ENCODE data around the gene ANO7.

The ANO7 gene, protein sequence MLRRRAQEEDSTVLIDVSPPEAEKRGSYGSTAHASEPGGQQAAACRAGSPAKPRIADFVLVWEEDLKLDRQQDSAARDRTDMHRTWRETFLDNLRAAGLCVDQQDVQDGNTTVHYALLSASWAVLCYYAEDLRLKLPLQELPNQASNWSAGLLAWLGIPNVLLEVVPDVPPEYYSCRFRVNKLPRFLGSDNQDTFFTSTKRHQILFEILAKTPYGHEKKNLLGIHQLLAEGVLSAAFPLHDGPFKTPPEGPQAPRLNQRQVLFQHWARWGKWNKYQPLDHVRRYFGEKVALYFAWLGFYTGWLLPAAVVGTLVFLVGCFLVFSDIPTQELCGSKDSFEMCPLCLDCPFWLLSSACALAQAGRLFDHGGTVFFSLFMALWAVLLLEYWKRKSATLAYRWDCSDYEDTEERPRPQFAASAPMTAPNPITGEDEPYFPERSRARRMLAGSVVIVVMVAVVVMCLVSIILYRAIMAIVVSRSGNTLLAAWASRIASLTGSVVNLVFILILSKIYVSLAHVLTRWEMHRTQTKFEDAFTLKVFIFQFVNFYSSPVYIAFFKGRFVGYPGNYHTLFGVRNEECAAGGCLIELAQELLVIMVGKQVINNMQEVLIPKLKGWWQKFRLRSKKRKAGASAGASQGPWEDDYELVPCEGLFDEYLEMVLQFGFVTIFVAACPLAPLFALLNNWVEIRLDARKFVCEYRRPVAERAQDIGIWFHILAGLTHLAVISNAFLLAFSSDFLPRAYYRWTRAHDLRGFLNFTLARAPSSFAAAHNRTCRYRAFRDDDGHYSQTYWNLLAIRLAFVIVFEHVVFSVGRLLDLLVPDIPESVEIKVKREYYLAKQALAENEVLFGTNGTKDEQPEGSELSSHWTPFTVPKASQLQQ

DNA sequence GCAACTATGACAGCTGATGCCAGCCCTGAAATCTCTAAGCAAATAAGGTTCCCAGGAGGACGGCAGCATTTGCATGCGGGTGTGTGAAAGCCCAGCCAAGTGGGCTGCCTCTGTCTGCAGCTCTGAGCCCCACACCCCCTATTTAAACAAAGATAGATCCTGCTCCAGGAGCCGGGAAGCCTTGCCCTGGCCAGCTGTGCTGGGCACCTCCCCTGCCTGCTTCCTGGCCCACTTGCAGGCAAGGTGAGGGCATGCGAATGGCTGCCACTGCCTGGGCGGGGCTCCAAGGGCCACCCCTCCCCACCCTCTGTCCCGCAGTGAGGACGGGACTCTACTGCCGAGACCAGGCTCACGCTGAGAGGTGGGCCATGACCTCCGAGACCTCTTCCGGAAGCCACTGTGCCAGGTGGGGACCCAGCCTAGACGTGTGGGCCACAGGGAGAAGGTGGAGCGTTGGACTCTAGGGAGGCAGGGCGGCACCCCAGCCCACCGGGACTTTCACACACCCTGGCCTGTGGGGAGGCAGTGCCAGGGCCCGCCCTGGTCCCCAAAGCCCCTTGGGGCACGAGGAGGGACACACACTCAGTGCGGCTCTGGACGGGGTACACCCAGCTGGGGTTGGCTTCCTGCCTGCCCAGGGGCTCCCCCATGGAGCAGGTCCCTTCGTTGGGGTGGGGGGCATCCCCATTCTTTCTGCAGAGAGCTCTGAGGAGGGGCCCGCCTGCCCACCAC lies at the start of gene ANO7:
Gene ANO7 (plus strand): TSS at position 317 of the 732 bp plus-strand sequence. CDS start 1,387 bp downstream, outside the sequence.
- Histone ChIP-seq H4K20me1 (ENCODE audit: insufficient read depth, low read length) (no peaks in the 10 kb centered on the region), H3K9me3 (ENCODE audit: insufficient read depth, low read length) (no peaks in the 10 kb centered on the region), H3K27ac (ENCODE audit: low read length) (no peak within 1 kb of the TSS), H3K9ac (ENCODE audit: low read length) (peak within 1 kb of the TSS; percentile 24), H3K79me2 (ENCODE audit: low read length) (no peaks in the 10 kb centered on the region), H2AFZ (ENCODE audit: low read depth, low read length) (peak within 1 kb of the TSS; percentile 74; the same call in 1 of the 2 replicates), H3K27me3 (ENCODE audit: low read depth, low read length) (no peaks in the 10 kb centered on the region), H3K4me1 (ENCODE audit: low read length) (peaks cover 10% of the 10 kb centered on the region), H3K4me2 (ENCODE audit: low read length) (peak within 1 kb of the TSS; percentile 72), H3K36me3 (replicated peaks; ENCODE audit: low read depth, low read length) (no peaks in the 10 kb centered on the region), H3K4me3 (ENCODE audit: low read length) (peak within 1 kb of the TSS; percentile 67)
- TF ChIP-seq EZH2phosphoT487 (IDR thresholded peaks at IDR 0.05; ENCODE audit: low read depth) = no peak

DNA sequence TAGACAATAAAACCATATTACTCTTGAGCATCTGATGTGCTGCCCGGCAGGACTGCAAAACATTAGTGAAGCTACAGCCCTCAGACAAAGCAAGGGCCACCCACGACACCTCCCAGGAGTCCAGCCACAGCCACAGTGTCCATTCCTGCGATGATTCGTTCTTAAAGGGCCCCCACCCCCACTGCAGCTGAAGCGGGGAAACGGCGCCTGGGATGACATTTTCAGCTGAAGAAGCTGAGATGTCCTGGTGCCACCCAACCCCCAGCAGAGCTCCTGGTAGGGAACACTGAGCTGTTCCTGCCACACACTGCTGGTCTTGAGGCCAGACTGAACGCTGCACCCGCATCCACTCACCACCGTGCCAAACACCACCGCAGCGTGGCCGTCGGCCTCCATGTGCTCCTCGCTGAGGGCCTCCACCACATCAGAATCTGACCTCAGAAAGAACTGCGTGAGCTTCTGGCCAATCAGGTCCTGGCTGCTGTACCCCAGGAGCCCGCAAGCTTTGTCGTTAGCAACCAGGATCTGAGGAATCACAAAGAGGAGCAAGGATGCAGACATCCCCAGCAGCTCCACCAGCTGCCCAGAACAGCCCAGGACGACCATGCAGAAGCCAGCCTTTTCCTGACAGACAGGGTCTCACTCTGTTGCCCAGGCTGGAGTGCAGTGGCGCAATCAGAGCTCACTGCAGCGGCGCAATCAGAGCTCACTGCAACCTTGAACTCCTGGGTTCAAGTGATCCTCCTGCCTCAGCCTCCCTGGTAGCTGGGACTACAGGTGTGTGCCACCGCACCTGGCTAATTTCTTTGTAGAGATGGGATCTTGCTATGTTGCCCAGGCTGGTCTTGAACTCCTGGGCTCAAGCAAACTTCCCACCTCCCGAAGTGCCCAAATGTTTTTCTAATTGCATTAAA lies 48.7 kb upstream of the ANO7 start:
- Histone ChIP-seq H3K9me3 (ENCODE audit: insufficient read depth, low read length) (no peaks in the 10 kb centered on the region), H3K27ac (ENCODE audit: low read length) (no peak overlapping the region), H3K36me3 (replicated peaks; ENCODE audit: low read depth, low read length) (peaks cover 35% of the 10 kb centered on the region), H2AFZ (ENCODE audit: low read depth, low read length) (no peak overlapping the region), H3K27me3 (ENCODE audit: low read depth, low read length) (no peaks in the 10 kb centered on the region), H3K4me2 (ENCODE audit: low read length) (no peak overlapping the region), H3K4me1 (ENCODE audit: low read length) (no peaks in the 10 kb centered on the region), H3K79me2 (ENCODE audit: low read length) (peaks cover 51% of the 10 kb centered on the region), H3K4me3 (ENCODE audit: low read length) (no peak overlapping the region), H3K9ac (ENCODE audit: low read length) (no peak overlapping the region), H4K20me1 (ENCODE audit: insufficient read depth, low read length) (no peaks in the 10 kb centered on the region)
- TF ChIP-seq, protein P1, sequence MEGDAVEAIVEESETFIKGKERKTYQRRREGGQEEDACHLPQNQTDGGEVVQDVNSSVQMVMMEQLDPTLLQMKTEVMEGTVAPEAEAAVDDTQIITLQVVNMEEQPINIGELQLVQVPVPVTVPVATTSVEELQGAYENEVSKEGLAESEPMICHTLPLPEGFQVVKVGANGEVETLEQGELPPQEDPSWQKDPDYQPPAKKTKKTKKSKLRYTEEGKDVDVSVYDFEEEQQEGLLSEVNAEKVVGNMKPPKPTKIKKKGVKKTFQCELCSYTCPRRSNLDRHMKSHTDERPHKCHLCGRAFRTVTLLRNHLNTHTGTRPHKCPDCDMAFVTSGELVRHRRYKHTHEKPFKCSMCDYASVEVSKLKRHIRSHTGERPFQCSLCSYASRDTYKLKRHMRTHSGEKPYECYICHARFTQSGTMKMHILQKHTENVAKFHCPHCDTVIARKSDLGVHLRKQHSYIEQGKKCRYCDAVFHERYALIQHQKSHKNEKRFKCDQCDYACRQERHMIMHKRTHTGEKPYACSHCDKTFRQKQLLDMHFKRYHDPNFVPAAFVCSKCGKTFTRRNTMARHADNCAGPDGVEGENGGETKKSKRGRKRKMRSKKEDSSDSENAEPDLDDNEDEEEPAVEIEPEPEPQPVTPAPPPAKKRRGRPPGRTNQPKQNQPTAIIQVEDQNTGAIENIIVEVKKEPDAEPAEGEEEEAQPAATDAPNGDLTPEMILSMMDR (IDR thresholded peaks at IDR 0.05; ENCODE audit: low read depth, low read length) = no peak
- TF ChIP-seq EZH2phosphoT487 (IDR thresholded peaks at IDR 0.05; ENCODE audit: low read depth) = no peak

DNA sequence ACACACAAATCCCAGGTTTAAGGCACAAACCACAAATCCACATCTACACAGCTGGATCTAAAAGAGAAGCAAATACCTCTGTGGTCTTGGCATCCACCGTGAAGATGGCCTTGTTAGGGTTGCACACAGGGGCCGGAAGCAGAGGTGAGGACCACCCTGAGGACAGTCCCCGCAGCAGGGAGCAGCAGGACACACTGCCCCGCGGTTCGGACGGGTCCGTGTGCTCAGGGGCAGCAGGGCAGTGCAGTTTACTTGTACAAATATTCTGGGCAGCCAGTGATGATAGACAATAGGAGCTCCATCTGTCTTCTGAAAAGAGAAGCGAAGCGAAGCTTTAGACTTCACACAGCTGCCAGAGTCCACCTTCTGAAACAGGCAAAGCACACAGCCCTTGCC lies 48.0 kb upstream of the ANO7 start:
- Histone ChIP-seq H3K36me3 (replicated peaks; ENCODE audit: low read depth, low read length) (peaks cover 29% of the 10 kb centered on the region), H3K4me1 (ENCODE audit: low read length) (no peaks in the 10 kb centered on the region)

More for the DNA sequence above, 48.0 kb upstream of the ANO7 start:
- Histone ChIP-seq H3K27ac (ENCODE audit: low read length) (no peak overlapping the region), H3K9ac (ENCODE audit: low read length) (no peak overlapping the region), H3K4me3 (ENCODE audit: low read length) (no peak overlapping the region), H3K27me3 (ENCODE audit: low read depth, low read length) (no peaks in the 10 kb centered on the region), H3K4me2 (ENCODE audit: low read length) (no peak overlapping the region), H4K20me1 (ENCODE audit: insufficient read depth, low read length) (no peaks in the 10 kb centered on the region), H2AFZ (ENCODE audit: low read depth, low read length) (no peak overlapping the region), H3K79me2 (ENCODE audit: low read length) (peaks cover 57% of the 10 kb centered on the region), H3K9me3 (ENCODE audit: insufficient read depth, low read length) (no peaks in the 10 kb centered on the region)
- TF ChIP-seq, protein P1 (IDR thresholded peaks at IDR 0.05; ENCODE audit: low read depth, low read length) = no peak
- no peak for TF ChIP-seq EZH2phosphoT487 (IDR thresholded peaks at IDR 0.05; ENCODE audit: low read depth)

All from OCI-LY3 (cell line).